ENCODE data around the gene PLCG2. TPM values are rescaled to one million over a fixed set of nuclear protein-coding genes. Genes with fewer than 3 reads are reported as not detected.
A peak's percentile ranks its signal among the peaks of the same experiment; 100 is the strongest.

PLCG2 gene
- 10 to 100 TPM in 1 of 2 donors, 1 to 10 TPM in 1; 7.4 to 13.4 TPM for total RNA-seq

DNA sequence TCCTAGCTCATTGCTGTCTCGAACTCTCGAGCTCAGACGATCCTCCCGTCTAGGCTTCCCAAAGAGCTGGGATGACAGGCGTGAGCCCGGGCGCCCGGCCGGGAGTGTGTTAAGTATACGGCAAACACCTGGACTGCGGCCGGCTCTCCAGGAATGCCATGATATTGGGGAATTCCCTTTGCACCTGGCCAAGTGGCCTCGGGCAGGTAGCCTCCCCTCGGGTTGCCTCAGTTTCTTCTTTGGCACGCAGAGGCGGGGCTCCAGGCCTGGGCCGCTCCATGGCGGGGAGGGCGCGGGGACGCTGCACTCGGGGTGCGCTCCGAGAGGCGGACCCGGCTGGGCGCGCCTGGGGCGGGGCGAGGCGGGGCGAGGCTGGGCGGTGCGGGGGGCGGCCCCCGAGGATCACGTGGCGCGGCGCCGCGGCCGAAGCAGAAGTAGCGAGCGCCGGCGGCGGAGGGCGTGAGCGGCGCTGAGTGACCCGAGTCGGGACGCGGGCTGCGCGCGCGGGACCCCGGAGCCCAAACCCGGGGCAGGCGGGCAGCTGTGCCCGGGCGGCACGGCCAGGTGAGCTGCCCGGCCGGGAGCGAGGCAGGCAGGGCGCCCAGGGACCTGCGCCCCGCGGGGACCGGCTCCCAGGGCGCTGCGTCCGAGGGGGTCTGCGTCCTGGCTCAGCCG lies at the start of gene PLCG2:
TSS of gene PLCG2 (plus strand) at position 431 of the 675 bp plus-strand sequence. CDS start 6,699 bp downstream, outside the sequence.
- Histone ChIP-seq H3K27me3 (no peaks in the 10 kb centered on the region), H3K27ac (peak within 1 kb of the TSS; percentile 1 to 73), H3K9me3 (no peaks in the 10 kb centered on the region), H3K36me3 (no peaks in the 10 kb centered on the region), H3K4me1 (peaks cover 0 to 19% of the 10 kb centered on the region in 2 donors), H3K4me3 (peak within 1 kb of the TSS; percentile 63 to 82)
- TF ChIP-seq, protein P1, sequence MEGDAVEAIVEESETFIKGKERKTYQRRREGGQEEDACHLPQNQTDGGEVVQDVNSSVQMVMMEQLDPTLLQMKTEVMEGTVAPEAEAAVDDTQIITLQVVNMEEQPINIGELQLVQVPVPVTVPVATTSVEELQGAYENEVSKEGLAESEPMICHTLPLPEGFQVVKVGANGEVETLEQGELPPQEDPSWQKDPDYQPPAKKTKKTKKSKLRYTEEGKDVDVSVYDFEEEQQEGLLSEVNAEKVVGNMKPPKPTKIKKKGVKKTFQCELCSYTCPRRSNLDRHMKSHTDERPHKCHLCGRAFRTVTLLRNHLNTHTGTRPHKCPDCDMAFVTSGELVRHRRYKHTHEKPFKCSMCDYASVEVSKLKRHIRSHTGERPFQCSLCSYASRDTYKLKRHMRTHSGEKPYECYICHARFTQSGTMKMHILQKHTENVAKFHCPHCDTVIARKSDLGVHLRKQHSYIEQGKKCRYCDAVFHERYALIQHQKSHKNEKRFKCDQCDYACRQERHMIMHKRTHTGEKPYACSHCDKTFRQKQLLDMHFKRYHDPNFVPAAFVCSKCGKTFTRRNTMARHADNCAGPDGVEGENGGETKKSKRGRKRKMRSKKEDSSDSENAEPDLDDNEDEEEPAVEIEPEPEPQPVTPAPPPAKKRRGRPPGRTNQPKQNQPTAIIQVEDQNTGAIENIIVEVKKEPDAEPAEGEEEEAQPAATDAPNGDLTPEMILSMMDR (IDR thresholded peaks at IDR 0.05): no peak
- DNase-seq (ENCODE audit: low spot score): no peak

DNA sequence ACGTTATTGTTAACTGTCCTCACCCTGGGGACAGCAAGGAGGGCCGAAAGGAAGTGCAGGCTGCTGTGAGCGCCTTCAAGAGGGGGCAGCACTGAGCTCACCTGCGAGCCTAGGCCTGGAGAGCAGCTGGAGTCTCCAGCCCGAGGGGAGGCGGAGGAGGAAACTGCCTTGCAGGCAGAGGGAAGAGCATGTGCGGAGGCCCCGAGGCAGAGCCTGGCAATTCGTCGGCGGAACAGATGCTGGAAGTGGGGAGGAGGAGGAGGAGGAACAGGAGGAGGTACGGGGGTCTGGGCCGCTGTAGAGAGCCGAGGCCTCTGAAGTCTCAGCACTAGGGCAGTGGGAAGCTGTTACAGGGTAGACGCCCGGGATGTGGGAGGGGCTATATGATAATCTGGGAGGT lies 49.6 kb upstream of the PLCG2 start:
- Histone ChIP-seq H3K36me3 (no peaks in the 10 kb centered on the region), H3K9me3 (no peaks in the 10 kb centered on the region), H3K4me1 (peaks cover 0 to 11% of the 10 kb centered on the region in 2 donors), H3K27ac (no peak overlapping the region), H3K4me3 (no peak overlapping the region), H3K27me3 (no peaks in the 10 kb centered on the region)
- no peak for DNase-seq (ENCODE audit: low spot score)
- TF ChIP-seq, protein P1 (IDR thresholded peaks at IDR 0.05): no peak

DNA sequence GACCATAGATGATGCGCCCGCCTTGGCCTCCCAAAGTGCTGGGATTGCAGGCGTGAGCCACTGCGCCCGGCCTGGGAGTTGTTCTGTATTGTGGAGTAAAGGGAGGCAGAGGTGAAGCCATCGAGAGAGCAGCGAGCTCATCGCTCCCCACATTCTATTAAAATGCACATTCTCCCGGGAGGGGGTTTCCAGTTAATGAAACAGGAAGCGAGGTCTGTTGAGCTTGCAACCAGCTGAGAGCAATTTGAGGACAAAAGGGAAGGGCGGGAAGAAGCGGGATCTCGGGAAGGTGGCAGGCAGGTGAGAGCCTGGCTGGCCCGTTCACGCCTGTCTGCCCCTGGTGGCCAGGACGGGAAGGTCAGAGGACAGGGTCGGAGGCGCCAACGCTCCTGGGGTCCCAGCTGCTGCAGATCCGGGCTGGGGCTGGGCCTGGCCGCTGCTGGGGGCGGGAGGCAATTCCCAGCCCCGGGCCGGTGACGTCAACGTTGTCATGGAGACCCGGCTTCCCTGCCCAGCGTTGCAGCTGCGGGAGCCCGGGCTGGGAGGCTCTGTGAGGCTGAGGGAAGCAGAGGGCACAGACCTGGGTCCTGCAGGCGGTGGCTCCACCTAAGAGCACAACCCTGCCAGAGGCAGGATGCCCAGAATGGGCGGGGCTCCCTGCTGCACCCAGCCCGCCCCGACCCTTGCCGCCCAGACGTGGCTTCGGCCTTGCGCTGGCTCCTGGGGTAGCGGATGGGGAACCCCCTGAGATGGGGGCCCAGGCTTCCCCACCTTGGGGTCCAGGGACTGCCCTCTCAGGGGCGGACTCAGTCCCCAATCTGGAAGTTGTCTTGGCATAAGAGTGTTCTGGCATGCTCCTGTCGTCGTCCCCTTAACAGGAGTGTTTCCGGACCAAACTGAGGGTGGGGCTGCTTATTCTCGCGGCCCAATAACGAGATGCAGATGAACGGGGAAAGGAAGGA lies 48.7 kb upstream of the PLCG2 start:
- no peaks in the 10 kb centered on the region for H3K36me3 ChIP-seq
- TF ChIP-seq, protein P1 (IDR thresholded peaks at IDR 0.05): peak in 1 of 2 donors; percentile 63
- peak overlapping the region in 1 of 2 donors; percentile 26 for H3K27ac ChIP-seq
- peak; percentile 87 for DNase-seq (ENCODE audit: low spot score)
- peak overlapping the region; percentile 12 to 49 for H3K4me3 ChIP-seq
- no peaks in the 10 kb centered on the region for H3K27me3 ChIP-seq
- H3K4me1 ChIP-seq: peaks cover 0 to 11% of the 10 kb centered on the region in 2 donors
- no peaks in the 10 kb centered on the region for H3K9me3 ChIP-seq

DNA sequence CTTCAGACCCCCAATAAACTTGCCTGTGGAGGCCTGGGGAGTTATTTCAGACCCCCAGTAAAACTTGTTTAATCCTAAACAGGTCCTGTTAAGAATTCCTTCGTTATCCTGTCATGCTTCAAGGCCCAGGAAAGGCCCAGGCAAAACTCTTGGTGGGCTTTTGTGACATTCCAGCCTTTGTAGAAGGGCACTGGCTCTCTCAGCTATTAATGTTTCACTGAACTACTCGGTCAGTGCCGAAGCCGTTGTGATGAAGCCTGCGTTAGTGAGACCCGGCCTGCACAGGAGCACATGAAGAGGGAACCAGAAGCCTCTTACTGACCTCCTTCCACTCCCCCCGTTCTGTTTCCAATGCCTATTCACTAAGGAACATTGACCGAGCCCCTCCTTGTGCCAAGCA lies 47.4 kb upstream of the PLCG2 start:
- Histone ChIP-seq H3K4me3 (no peak overlapping the region), H3K27me3 (no peaks in the 10 kb centered on the region), H3K36me3 (no peaks in the 10 kb centered on the region), H3K4me1 (peaks cover 0 to 11% of the 10 kb centered on the region in 2 donors), H3K9me3 (no peaks in the 10 kb centered on the region), H3K27ac (no peak overlapping the region)
- TF ChIP-seq, protein P1 (IDR thresholded peaks at IDR 0.05): no peak
- no peak for DNase-seq (ENCODE audit: low spot score)

DNA sequence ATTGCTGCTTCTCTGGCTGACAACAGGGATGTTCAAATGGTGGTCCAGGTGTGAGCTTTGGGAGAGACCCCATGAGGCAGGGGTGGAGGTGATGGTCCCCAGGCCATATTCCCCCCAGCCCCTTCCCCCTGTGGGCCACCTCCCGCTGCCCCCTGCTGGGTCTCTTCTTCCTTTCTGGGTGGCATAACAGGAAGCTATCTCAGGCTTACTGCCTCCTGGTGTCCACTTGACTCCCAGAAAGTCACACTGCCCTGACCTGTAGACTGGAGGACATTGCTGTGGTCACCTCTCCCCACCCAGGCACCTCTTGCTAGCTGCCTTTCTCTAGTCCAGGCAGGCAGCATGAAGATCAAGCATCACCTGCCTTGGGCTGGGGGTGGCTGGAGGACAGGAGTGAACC lies 46.4 kb upstream of the PLCG2 start:
- no peak for DNase-seq (ENCODE audit: low spot score)
- TF ChIP-seq, protein P1 (IDR thresholded peaks at IDR 0.05): no peak
- H3K36me3 ChIP-seq: no peaks in the 10 kb centered on the region

More for the DNA sequence above, 46.4 kb upstream of the PLCG2 start:
- H3K4me3 ChIP-seq: no peak overlapping the region
- H3K4me1 ChIP-seq: peaks cover 0 to 14% of the 10 kb centered on the region in 2 donors
- no peaks in the 10 kb centered on the region for H3K9me3 ChIP-seq
- no peak overlapping the region for H3K27ac ChIP-seq
- H3K27me3 ChIP-seq: no peaks in the 10 kb centered on the region

Data from right atrium auricular region (tissue), 2 donors.